Neural progenitor cell (in vitro differentiated cells): Measurements from ENCODE around the gene PLPPR3.

Experiments used
- EZH2phosphoT487 ChIP-seq: fragments of 200-600 bp; sonication (generic); IDR thresholded peaks from 2 replicates; pipeline ENCODE4 v1.6.1; 2017; ENCODE audit warnings: antibody characterized with exemption
- TF ChIP-seq, protein P1 (sequence below): fragments of 200-600 bp; sonication (generic); IDR thresholded peaks from 2 replicates; pipeline ENCODE4 v1.5.1; 2017; ENCODE audit warnings: antibody characterized with exemption, mild to moderate bottlenecking

DNA sequence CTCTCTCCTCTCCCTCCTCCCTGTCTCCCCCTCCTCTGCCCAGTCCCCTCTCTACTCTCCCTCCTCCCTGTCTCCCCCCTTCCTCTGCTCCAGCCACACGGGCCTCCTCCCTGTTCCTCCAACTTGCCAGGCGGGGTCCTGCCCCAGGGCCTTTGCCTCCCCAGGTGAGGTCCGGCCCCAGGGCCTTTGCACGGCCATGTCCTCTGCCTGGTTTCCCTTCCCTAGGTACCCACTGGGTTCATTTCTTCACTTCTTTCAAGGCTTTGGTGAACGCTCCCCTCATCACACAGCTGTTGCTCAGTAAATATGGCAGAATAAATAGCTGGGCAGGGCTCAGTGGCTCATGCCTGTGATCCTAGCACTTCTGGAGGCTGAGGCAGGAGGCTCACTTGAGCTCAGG, 49.7 kb downstream of the PLPPR3 start:
- no peak for TF ChIP-seq EZH2phosphoT487
- TF ChIP-seq, protein P1, sequence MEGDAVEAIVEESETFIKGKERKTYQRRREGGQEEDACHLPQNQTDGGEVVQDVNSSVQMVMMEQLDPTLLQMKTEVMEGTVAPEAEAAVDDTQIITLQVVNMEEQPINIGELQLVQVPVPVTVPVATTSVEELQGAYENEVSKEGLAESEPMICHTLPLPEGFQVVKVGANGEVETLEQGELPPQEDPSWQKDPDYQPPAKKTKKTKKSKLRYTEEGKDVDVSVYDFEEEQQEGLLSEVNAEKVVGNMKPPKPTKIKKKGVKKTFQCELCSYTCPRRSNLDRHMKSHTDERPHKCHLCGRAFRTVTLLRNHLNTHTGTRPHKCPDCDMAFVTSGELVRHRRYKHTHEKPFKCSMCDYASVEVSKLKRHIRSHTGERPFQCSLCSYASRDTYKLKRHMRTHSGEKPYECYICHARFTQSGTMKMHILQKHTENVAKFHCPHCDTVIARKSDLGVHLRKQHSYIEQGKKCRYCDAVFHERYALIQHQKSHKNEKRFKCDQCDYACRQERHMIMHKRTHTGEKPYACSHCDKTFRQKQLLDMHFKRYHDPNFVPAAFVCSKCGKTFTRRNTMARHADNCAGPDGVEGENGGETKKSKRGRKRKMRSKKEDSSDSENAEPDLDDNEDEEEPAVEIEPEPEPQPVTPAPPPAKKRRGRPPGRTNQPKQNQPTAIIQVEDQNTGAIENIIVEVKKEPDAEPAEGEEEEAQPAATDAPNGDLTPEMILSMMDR, result no peak
